Psoas muscle (tissue), 8 donors: ENCODE measurements around the gene POLR2M. TPM values are rescaled to one million over a fixed set of nuclear protein-coding genes. Genes with fewer than 3 reads are reported as not detected.

ENCODE experiments used
- ATAC-seq, 4 donors: fragments of 200-7000 bp; cut with Tn5 transposase; one replicate each; pipeline ENCODE4 v1.9.1; 2020; ENCODE audit warnings: moderate library complexity in 3 of 4, mild to moderate bottlenecking in 2 of 4
- DNase-seq, 2 donors: peaks; one replicate each; pipeline ENCODE4 v3.0.0-alpha.2; 2020
- H3K27ac ChIP-seq: fragments of 200-600 bp; one replicate; pipeline ENCODE4 v1.8.0; 2022
- H3K27me3 ChIP-seq, 3 donors: fragments of 200-600 bp in 1 of 3; one replicate each; pipeline versions ENCODE4 v1.6.1 to v1.8.0; 2013 to 2022; ENCODE audit warnings: low read length in 2 of 3, mild to moderate bottlenecking in 2 of 3, moderate library complexity in 1 of 3; ENCODE audit not compliant: insufficient read depth in 3 of 3
- H3K36me3 ChIP-seq, 2 donors: fragments of 200-600 bp in 1 of 2; one replicate each; pipeline versions ENCODE4 v1.6.1 to v1.8.0; 2013 to 2022; ENCODE audit warnings: low read depth in 1 of 2, mild to moderate bottlenecking in 1 of 2, moderate library complexity in 1 of 2; ENCODE audit not compliant: insufficient read depth in 1 of 2
- H3K4me1 ChIP-seq: fragments of 200-600 bp; one replicate; pipeline ENCODE4 v1.8.0; 2022
- H3K4me3 ChIP-seq: fragments of 200-600 bp; one replicate; pipeline ENCODE4 v1.8.0; 2022; ENCODE audit warnings: mild to moderate bottlenecking
- H3K9me3 ChIP-seq: fragments of 200-600 bp; one replicate; pipeline ENCODE4 v1.8.0; 2022
- CTCF ChIP-seq: fragments of 200-600 bp; IDR thresholded peaks from one replicate; pipeline ENCODE4 v1.8.0; 2022; ENCODE audit warnings: antibody characterized with exemption
- WGBS, 3 donors: extraction: QIAGEN DNeasy Blood & Tissue Kit; methylation state at CpG; one replicate each; pipeline versions ENCODE4 v1.1.6 to v1.1.7; 2013; 5-methylcytosine and 5-hydroxymethylcytosine counted together
- intact Hi-C, 2 donors: fragments of 100-400 bp; cut with DNase I; formaldehyde crosslinking; loops; one replicate each; pipeline versions ENCODE4 v1.11.0 to v1.14.2; 2022
- polyA plus RNA-seq, 3 donors: library from polyadenylated mRNA; stranded (reverse); fragments of 200-250 nt; gene quantifications; one replicate each; pipeline ENCODE4 v1.2.3, GENCODE V29; 2013
- total RNA-seq, 4 donors: library from RNA; stranded (reverse); fragmentation: NEBNext Ultra II Directional in 2 of 4; extraction: Animal tissue kit (Norgen Biotek cat#: 25700) in 2 of 4; gene quantifications; one replicate each; pipeline versions ENCODE4 v1.2.1 to v1.2.4, GENCODE V29; 2021 to 2023
- donor health status: healthy with polysubstance abuse.
- donor health status: DM: no; HTN: no; CAD: no; lungs with moderate emphysema.
- donor health status: Bipolar disorder and iron deficiency.
- donor health status: healthy.
- donor health status: DM: yes; HTN: yes; CAD: no.
- donor health status: DM: no; HTN: no; CAD: no.
- donor health status: DM: no; HTN: no; CAD: no.
- donor health status: DM: yes; HTN: yes; CAD: no.

The POLR2M gene
- total and polyA plus RNA-seq, 7 donors: 78.0 to 403 (median 107) TPM

GRCh38 chr15:57735431-57735830 is 28.9 kb downstream of the POLR2M start:
- no peaks in the 10 kb centered on the region for H3K36me3 ChIP-seq
- DNase-seq: no peak
- H3K27ac ChIP-seq: no peak overlapping the region
- no peak for ATAC-seq
- intact Hi-C loops: loop anchor here in 1 of 2 donors (5.0 to 10.0 kb wide), 2 partner anchors 337 to 449 kb away; no protein-coding TSS in a partner anchor
- TF ChIP-seq CTCF: no peak
- no peaks in the 10 kb centered on the region for H3K9me3 ChIP-seq
- WGBS, 3 donors: 71 to 82% (median 77%) methylated on average over 8 of the region's 8 CpGs
- H3K27me3 ChIP-seq: no peaks in the 10 kb centered on the region
- H3K4me1 ChIP-seq: no peaks in the 10 kb centered on the region
- H3K4me3 ChIP-seq: no peak overlapping the region

GRCh38 chr15:57735891-57736290 is 29.4 kb downstream of the POLR2M start:
- Histone ChIP-seq H3K4me3 (no peak overlapping the region), H3K9me3 (no peaks in the 10 kb centered on the region), H3K36me3 (no peaks in the 10 kb centered on the region), H3K27ac (no peak overlapping the region), H3K27me3 (no peaks in the 10 kb centered on the region), H3K4me1 (no peaks in the 10 kb centered on the region)
- ATAC-seq (no peak), DNase-seq (no peak)
- WGBS, 3 donors: 88 to 95% (median 91%) methylated on average over 4 of the region's 4 CpGs
- intact Hi-C loops: loop anchor here in 1 of 2 donors (5.0 to 10.0 kb wide), 2 partner anchors 336 to 449 kb away; no protein-coding TSS in a partner anchor
- TF ChIP-seq CTCF: no peak

- TF ChIP-seq CTCF: no peak
- intact Hi-C loops: loop anchor here in 1 of 2 donors (5.0 to 10.0 kb wide), 2 partner anchors 336 to 448 kb away; no protein-coding TSS in a partner anchor
- no peak for DNase-seq
- no peaks in the 10 kb centered on the region for H3K36me3 ChIP-seq
- no peaks in the 10 kb centered on the region for H3K9me3 ChIP-seq
- ATAC-seq: no peak
- no peak overlapping the region for H3K4me3 ChIP-seq
- no peaks in the 10 kb centered on the region for H3K4me1 ChIP-seq
- H3K27ac ChIP-seq: no peak overlapping the region
- H3K27me3 ChIP-seq: no peaks in the 10 kb centered on the region
- 97 to 100% (median 98%) methylated on average over 2 of the region's 2 CpGs for WGBS, 3 donors
Measured at GRCh38 chr15:57736591-57736990, 30.1 kb downstream of the POLR2M start.

GRCh38 chr15:57738734-57739237 is 32.3 kb downstream of the POLR2M start:
- Histone ChIP-seq H3K4me3 (no peak overlapping the region), H3K4me1 (no peaks in the 10 kb centered on the region), H3K9me3 (no peaks in the 10 kb centered on the region), H3K36me3 (no peaks in the 10 kb centered on the region), H3K27ac (no peak overlapping the region), H3K27me3 (no peaks in the 10 kb centered on the region)
- DNase-seq: no peak
- WGBS, 3 donors: 67 to 82% (median 80%) methylated on average over 1 of the region's 1 CpG
- ATAC-seq: no peak
- TF ChIP-seq CTCF: no peak
- intact Hi-C loops: loop anchor here in 1 of 2 donors (5.0 to 10.0 kb wide), 2 partner anchors 334 to 446 kb away; no protein-coding TSS in a partner anchor

GRCh38 chr15:57740048-57740447 is 33.5 kb downstream of the POLR2M start:
- H3K27ac ChIP-seq: no peak overlapping the region
- WGBS, 3 donors: 80 to 83% (median 83%) methylated on average over 4 of the region's 4 CpGs
- no peaks in the 10 kb centered on the region for H3K9me3 ChIP-seq
- no peak overlapping the region for H3K4me3 ChIP-seq
- H3K4me1 ChIP-seq: no peaks in the 10 kb centered on the region
- H3K27me3 ChIP-seq: no peaks in the 10 kb centered on the region
- no peaks in the 10 kb centered on the region for H3K36me3 ChIP-seq
- intact Hi-C loops: no loop called here
- no peak for ATAC-seq
- DNase-seq: no peak
- TF ChIP-seq CTCF: no peak
